ENCODE results near the gene SHPK. TPM values are rescaled to one million over a fixed set of nuclear protein-coding genes. Genes with fewer than 3 reads are reported as not detected.

Gene SHPK
- total and polyA plus RNA-seq, 2 of the 4 experiments (the other 2 are of a cell fraction) = 11.1 to 14.3 TPM

DNA sequence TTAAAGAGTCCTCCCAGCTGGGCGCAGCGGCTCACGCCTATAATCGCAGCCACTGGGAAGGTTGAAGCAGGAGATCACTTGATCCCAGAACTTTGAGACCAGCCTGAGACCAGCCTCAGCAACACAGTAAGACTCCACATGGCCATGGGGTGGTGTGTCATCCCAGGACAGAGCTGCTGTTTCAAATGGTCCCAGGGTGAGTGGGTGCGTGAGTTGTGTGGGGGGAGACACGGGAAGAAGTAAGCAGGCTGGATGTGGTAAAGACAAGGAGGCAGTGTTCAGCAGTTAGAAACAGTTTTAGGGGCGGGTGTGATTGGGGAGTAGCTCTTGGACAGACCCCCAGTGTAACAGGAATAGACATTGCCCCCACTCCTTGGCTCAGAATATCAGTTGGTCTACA lies 3.8 kb downstream of the SHPK start:
- no peak for TF ChIP-seq CEBPB (IDR thresholded peaks at IDR 0.05; ENCODE audit: low read depth, low read length)
- TF ChIP-seq MAZ (IDR thresholded peaks at IDR 0.05; ENCODE audit: borderline replicate concordance, low read depth, low read length) = no peak
- no peak for TF ChIP-seq RFX5 (IDR thresholded peaks at IDR 0.05; ENCODE audit: low read depth, low read length)
- TF ChIP-seq CHD1 (IDR thresholded peaks at IDR 0.05; ENCODE audit: low read depth, low read length) = no peak
- no peak for TF ChIP-seq MXI1 (IDR thresholded peaks at IDR 0.05; ENCODE audit: borderline replicate concordance, low read depth, low read length)
- TF ChIP-seq NFE2L2 (IDR thresholded peaks at IDR 0.05; ENCODE audit: low read depth, low read length) = no peak
- TF ChIP-seq RCOR1 (IDR thresholded peaks at IDR 0.05; ENCODE audit: insufficient replicate concordance, low read length) = no peak
- no peak for TF ChIP-seq FOS (IDR thresholded peaks at IDR 0.05; ENCODE audit: low read depth, low read length)
- TF ChIP-seq, protein P1, sequence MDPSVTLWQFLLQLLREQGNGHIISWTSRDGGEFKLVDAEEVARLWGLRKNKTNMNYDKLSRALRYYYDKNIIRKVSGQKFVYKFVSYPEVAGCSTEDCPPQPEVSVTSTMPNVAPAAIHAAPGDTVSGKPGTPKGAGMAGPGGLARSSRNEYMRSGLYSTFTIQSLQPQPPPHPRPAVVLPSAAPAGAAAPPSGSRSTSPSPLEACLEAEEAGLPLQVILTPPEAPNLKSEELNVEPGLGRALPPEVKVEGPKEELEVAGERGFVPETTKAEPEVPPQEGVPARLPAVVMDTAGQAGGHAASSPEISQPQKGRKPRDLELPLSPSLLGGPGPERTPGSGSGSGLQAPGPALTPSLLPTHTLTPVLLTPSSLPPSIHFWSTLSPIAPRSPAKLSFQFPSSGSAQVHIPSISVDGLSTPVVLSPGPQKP (IDR thresholded peaks at IDR 0.05; ENCODE audit: borderline replicate concordance, low read depth, low read length) = no peak
- TF ChIP-seq RAD21 (IDR thresholded peaks at IDR 0.05; ENCODE audit: low read length) = no peak
- TF ChIP-seq, protein P2, sequence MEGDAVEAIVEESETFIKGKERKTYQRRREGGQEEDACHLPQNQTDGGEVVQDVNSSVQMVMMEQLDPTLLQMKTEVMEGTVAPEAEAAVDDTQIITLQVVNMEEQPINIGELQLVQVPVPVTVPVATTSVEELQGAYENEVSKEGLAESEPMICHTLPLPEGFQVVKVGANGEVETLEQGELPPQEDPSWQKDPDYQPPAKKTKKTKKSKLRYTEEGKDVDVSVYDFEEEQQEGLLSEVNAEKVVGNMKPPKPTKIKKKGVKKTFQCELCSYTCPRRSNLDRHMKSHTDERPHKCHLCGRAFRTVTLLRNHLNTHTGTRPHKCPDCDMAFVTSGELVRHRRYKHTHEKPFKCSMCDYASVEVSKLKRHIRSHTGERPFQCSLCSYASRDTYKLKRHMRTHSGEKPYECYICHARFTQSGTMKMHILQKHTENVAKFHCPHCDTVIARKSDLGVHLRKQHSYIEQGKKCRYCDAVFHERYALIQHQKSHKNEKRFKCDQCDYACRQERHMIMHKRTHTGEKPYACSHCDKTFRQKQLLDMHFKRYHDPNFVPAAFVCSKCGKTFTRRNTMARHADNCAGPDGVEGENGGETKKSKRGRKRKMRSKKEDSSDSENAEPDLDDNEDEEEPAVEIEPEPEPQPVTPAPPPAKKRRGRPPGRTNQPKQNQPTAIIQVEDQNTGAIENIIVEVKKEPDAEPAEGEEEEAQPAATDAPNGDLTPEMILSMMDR (conservative IDR thresholded peaks at IDR 0.05; ENCODE audit: low read depth, low read length) = no peak
- TF ChIP-seq BHLHE40 (IDR thresholded peaks at IDR 0.05; ENCODE audit: low read depth, low read length) = no peak
- TF ChIP-seq, protein P3, sequence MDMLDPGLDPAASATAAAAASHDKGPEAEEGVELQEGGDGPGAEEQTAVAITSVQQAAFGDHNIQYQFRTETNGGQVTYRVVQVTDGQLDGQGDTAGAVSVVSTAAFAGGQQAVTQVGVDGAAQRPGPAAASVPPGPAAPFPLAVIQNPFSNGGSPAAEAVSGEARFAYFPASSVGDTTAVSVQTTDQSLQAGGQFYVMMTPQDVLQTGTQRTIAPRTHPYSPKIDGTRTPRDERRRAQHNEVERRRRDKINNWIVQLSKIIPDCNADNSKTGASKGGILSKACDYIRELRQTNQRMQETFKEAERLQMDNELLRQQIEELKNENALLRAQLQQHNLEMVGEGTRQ (IDR thresholded peaks at IDR 0.05; ENCODE audit: low read depth, low read length) = no peak
- H3K9ac ChIP-seq (ENCODE audit: low read depth, low read length) = no peak overlapping the region
- dilution Hi-C loops (cut with HindIII; ENCODE audit: low sequenced_read_pairs, unreplicated experiment) = no loop called here
- no peak overlapping the region for H3K18ac ChIP-seq (ENCODE audit: low read depth, low read length)
- peaks cover 4% of the 10 kb centered on the region; the same call in 1 of the 2 replicates for H3K4me1 ChIP-seq (ENCODE audit: control insufficient read depth, insufficient read depth, low read length)
- no peak overlapping the region for H4K5ac ChIP-seq (ENCODE audit: low read depth, low read length)
- no peak for DNase-seq
- no peak overlapping the region for H2BK20ac ChIP-seq (ENCODE audit: low read depth, low read length)
- CTCF ChIA-PET = interaction anchor here (0.6 kb wide), 1 partner anchor 14 kb away, joined by 4 read pairs; no protein-coding TSS in a partner anchor
- BruUV-seq (replicated peaks) = no TSS peak
- WGBS, 2 experiments (ENCODE audit: extremely low coverage in 2 of 2, insufficient read length in 1 of 2) = 97% methylated on average over 5 of the region's 7 CpGs; no CpG with 5 or more reads in 1 of the 2 experiments
- POLR2A ChIA-PET (ENCODE audit: unreplicated experiment) = no interaction called here
- H3K27ac ChIP-seq (ENCODE audit: insufficient read depth, low read length) = no peak overlapping the region
- H2BK120ac ChIP-seq (ENCODE audit: low read depth, low read length) = no peak overlapping the region
- H2AFZ ChIP-seq (replicated peaks; ENCODE audit: low read length, poor library complexity) = no peak overlapping the region
- H3K4me2 ChIP-seq (ENCODE audit: low read depth, low read length) = no peak overlapping the region
- no peak overlapping the region for H4K8ac ChIP-seq (ENCODE audit: low read depth in 2 of 2, low read length in 2 of 2)
- H3K36me3 ChIP-seq (ENCODE audit: control insufficient read depth, insufficient read depth, low read length) = peaks cover 17% of the 10 kb centered on the region
- H3K9me3 ChIP-seq (ENCODE audit: control insufficient read depth, insufficient read depth, low read length) = no peaks in the 10 kb centered on the region
- H2AK9ac ChIP-seq (replicated peaks; ENCODE audit: low read depth, low read length, poor library complexity) = no peak overlapping the region
- no peak overlapping the region for H2BK5ac ChIP-seq (ENCODE audit: low read depth, low read length, poor library complexity, severe bottlenecking)
- no peak overlapping the region for H3K23ac ChIP-seq (ENCODE audit: low read depth, low read length)
- intact Hi-C loops (cut with micrococcal nuclease) = no loop called here
- no peak overlapping the region for H2BK15ac ChIP-seq (ENCODE audit: low read depth, low read length)
- no peaks in the 10 kb centered on the region; the same call in 1 of the 2 replicates for H4K20me1 ChIP-seq (ENCODE audit: insufficient read depth, low read length)
- H3K79me1 ChIP-seq (ENCODE audit: low read depth in 1 of 2, low read length in 2 of 2) = peaks cover 10 to 37% of the 10 kb centered on the region in 2 experiments
- H3K27me3 ChIP-seq (ENCODE audit: control insufficient read depth, insufficient read depth, low read length) = no peaks in the 10 kb centered on the region
- no peak overlapping the region for H3K14ac ChIP-seq (replicated peaks; ENCODE audit: low read depth, low read length)
- no peak overlapping the region for H4K91ac ChIP-seq (ENCODE audit: insufficient read depth, low read depth, low read length)
- H3K9me1 ChIP-seq (ENCODE audit: insufficient read depth, low read length) = no peaks in the 10 kb centered on the region
- no peak overlapping the region for H2AK5ac ChIP-seq (ENCODE audit: low read depth, low read length)
- no peak overlapping the region for H3K4ac ChIP-seq (ENCODE audit: low read depth, low read length)
- no peak for ATAC-seq (ENCODE audit: low read depth)
- no peak overlapping the region for H3K4me3 ChIP-seq (ENCODE audit: insufficient read depth, low read depth, low read length)
- no peak overlapping the region for H3K56ac ChIP-seq (ENCODE audit: extremely low read depth, insufficient read depth, low read length)
- in situ Hi-C loops (cut with MboI; ENCODE audit: low sequenced_read_pairs) = no loop called here
